Uterus (tissue), 2 donors: ENCODE data around the gene HMSD.

Experiments used
- CTCF ChIP-seq, 4 experiments: fragments of 200-600 bp in 2 of 4; fragments of 450-650 bp in 2 of 4; sonication (generic) in 2 of 4; IDR thresholded peaks; one replicate each; pipeline ENCODE4 v1.5.1; 2016 to 2019; ENCODE audit warnings: antibody characterized with exemption in 4 of 4, mild to moderate bottlenecking in 2 of 4, moderate library complexity in 1 of 4
- POLR2A ChIP-seq, 2 donors: fragments of 450-650 bp; IDR thresholded peaks; one replicate each; pipeline ENCODE4 v1.6.1; 2016; ENCODE audit warnings: antibody characterized with exemption in 2 of 2, mild to moderate bottlenecking in 1 of 2, moderate library complexity in 1 of 2

GRCh38 chr18:63994783-63995399, 45.8 kb downstream of the HMSD start:
- TF ChIP-seq CTCF (IDR thresholded peaks at IDR 0.05) (peak; percentile 49 to 71 (median 56)), POLR2A (IDR thresholded peaks at IDR 0.05) (no peak)
